Measurements from ENCODE around the gene OR6Y1.

The OR6Y1 gene

GRCh38 chr1:158496374-158496773 is 57.8 kb downstream of the OR6Y1 start:
- DNase-seq = no peak

GRCh38 chr1:158494796-158495195 is 59.4 kb downstream of the OR6Y1 start:
- no peak for DNase-seq
